MM.1S (cell line): Measurements from ENCODE around the gene ITPRIPL1.

Experiments used
- CTCF ChIP-seq: fragments of 300-600 bp; sonication (generic); IDR thresholded peaks from 2 replicates; pipeline ENCODE4 v1.5.1; 2016; ENCODE audit warnings: antibody characterized with exemption, low read length, mixed read lengths
- EZH2 ChIP-seq: fragments of 300-600 bp; sonication (generic); optimal IDR thresholded peaks from 2 replicates; pipeline ENCODE3; 2017; ENCODE audit warnings: low read depth, mild to moderate bottlenecking, antibody characterized with exemption, low read length, mixed read lengths

- no peak for TF ChIP-seq CTCF
- no peak for TF ChIP-seq EZH2
Measured at GRCh38 chr2:96305091-96305978, 19.8 kb upstream of the ITPRIPL1 start, which contains the start of gene SNRNP200.
